ENCODE data around the gene CD53.

The CD53 gene

GRCh38 chr1:110870721-110871388 lies 2.1 kb upstream of the CD53 start:
- H3K4me3 ChIP-seq (ENCODE audit: control insufficient read depth, low read depth, low read length), result no peak overlapping the region
- TF ChIP-seq, protein P1, sequence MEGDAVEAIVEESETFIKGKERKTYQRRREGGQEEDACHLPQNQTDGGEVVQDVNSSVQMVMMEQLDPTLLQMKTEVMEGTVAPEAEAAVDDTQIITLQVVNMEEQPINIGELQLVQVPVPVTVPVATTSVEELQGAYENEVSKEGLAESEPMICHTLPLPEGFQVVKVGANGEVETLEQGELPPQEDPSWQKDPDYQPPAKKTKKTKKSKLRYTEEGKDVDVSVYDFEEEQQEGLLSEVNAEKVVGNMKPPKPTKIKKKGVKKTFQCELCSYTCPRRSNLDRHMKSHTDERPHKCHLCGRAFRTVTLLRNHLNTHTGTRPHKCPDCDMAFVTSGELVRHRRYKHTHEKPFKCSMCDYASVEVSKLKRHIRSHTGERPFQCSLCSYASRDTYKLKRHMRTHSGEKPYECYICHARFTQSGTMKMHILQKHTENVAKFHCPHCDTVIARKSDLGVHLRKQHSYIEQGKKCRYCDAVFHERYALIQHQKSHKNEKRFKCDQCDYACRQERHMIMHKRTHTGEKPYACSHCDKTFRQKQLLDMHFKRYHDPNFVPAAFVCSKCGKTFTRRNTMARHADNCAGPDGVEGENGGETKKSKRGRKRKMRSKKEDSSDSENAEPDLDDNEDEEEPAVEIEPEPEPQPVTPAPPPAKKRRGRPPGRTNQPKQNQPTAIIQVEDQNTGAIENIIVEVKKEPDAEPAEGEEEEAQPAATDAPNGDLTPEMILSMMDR (conservative IDR thresholded peaks at IDR 0.05; ENCODE audit: control insufficient read depth, insufficient read depth, low read depth, low read length), result no peak
- no peak for DNase-seq (ENCODE audit: low read depth)

DNA sequence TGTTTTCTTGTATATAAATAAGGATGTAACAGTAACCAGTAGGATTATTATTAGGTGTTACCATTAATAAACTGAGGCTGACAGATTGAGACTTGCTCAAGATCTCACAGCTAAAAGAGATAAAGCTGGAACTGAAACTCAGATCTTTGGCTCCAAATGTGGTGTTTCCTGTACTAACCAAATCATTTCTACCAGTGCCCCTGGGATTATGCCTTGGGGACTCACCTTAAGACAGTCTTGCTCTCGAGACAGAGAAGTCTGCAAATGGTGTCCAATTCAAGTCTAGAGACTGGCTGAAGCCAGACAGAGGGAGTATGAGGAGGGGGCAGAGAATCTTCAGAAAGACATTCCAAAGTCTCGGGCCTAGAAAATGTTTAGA lies 593 bp upstream of the CD53 start:
- no peak overlapping the region for H3K4me3 ChIP-seq (ENCODE audit: control insufficient read depth, low read depth, low read length)

DNA sequence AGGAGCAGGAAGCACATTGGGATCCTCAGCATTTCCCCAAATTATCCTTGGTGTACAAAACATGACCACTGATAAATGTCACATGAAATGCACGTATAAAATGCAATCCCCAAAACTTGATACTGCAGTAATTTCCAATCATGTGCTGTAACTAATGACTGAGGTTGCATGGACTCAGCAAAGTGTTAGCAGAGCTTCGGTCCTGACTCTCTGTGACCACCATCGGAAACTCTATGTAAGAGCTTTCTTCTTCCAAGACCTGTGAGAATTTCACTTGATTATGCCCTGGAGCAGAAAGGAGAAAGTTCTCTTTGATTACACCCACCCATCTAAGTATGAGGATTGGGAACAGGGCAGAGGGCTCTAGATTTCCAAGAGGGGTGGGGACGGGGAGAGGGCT lies 908 bp downstream of the CD53 start:
- TF ChIP-seq, protein P1 (conservative IDR thresholded peaks at IDR 0.05; ENCODE audit: control insufficient read depth, insufficient read depth, low read depth, low read length), result no peak
- no peak overlapping the region for H3K4me3 ChIP-seq (ENCODE audit: control insufficient read depth, low read depth, low read length)
- no peak for DNase-seq (ENCODE audit: low read depth)

More for the DNA sequence above, 593 bp upstream of the CD53 start:
- DNase-seq (ENCODE audit: low read depth), result no peak
- TF ChIP-seq, protein P1 (conservative IDR thresholded peaks at IDR 0.05; ENCODE audit: control insufficient read depth, insufficient read depth, low read depth, low read length), result no peak

DNA sequence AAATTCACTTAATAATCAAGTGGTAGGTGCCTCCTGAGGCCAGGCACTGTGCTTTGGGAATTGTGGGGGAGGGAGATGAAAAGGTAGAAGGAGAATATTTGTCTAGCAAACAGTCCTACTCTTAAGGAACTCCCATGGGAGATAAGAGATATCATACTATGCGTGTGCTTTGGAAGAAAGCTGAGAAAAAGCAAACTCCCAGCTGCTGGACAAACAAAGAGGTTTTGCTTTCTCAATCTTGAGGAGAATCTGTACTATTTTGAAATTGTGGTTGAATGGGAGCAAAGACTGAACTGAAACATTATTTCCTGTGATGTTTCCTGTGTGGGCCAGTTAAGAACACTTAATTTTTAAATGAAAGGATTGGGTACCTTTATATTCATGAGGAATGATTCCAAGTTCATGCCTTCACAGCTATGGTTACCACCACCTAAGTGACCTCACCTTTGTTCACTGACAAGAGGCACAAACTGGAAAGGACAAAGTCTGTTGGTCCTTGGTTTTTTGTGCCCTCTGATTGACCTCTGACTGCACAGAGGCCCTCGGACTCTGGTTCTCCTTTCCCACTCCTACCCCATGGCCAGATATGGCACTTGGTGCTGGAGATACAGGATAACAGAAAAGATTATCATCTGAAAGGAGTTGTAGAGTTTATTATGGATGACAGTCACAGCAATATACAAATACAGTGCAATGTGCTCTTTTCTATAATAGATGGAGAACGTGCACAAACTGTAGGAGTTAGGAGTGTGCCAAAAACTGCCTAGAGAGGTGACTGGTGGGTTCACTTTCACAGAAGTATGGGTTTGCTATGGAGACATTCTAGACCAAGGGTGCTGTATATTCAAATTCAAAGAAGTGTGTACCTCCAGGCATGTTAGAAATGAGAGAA lies 1.6 kb downstream of the CD53 start:
- TF ChIP-seq, protein P1 (conservative IDR thresholded peaks at IDR 0.05; ENCODE audit: control insufficient read depth, insufficient read depth, low read depth, low read length), result no peak
- no peak overlapping the region for H3K4me3 ChIP-seq (ENCODE audit: control insufficient read depth, low read depth, low read length)
- DNase-seq (ENCODE audit: low read depth), result no peak

- TF ChIP-seq, protein P1 (conservative IDR thresholded peaks at IDR 0.05; ENCODE audit: control insufficient read depth, insufficient read depth, low read depth, low read length), result no peak
- DNase-seq (ENCODE audit: low read depth), result no peak
- H3K4me3 ChIP-seq (ENCODE audit: control insufficient read depth, low read depth, low read length), result no peak overlapping the region
Measured at GRCh38 chr1:110875216-110875731, 2.3 kb downstream of the CD53 start.

DNA sequence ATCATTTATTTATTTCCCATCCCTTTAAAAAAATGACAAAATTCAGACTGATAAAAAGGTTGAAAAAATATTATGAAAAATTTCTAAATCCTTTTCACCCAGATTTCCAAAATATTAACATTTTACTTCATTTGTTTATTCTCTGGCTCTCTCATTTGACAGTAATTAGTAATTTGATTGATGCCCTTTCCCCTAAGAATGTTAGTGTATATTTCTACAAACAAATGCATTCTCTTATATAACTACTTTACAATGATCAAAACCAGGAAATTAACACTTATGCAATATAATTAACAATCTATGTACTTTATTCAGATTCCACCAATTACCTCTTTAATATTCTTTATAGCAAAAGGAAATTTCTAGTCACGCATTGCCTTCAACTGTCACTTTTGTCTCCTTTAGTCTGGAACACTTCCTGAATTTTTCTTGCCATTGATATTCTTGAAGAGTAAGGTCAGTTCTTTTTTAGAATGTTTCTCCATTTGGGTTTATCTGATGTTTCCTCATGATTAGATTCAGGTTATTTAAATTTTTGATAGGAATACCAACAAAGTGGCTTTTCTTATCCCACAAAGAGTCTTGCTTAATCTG lies 3.9 kb downstream of the CD53 start:
- TF ChIP-seq, protein P1 (conservative IDR thresholded peaks at IDR 0.05; ENCODE audit: control insufficient read depth, insufficient read depth, low read depth, low read length), result no peak
- DNase-seq (ENCODE audit: low read depth), result no peak
- H3K4me3 ChIP-seq (ENCODE audit: control insufficient read depth, low read depth, low read length), result no peak overlapping the region
